Uterus (tissue), 2 donors: ENCODE measurements around the gene UBR1.

Source experiments
- POLR2A ChIP-seq, 2 donors: fragments of 450-650 bp; IDR thresholded peaks; one replicate each; pipeline ENCODE4 v1.6.1; 2016; ENCODE audit warnings: antibody characterized with exemption in 2 of 2, mild to moderate bottlenecking in 1 of 2, moderate library complexity in 1 of 2
- TF ChIP-seq, protein P1 (sequence below), 4 experiments: fragments of 200-600 bp in 2 of 4; fragments of 450-650 bp in 2 of 4; sonication (generic) in 2 of 4; IDR thresholded peaks; one replicate each; pipeline ENCODE4 v1.5.1; 2016 to 2019; ENCODE audit warnings: antibody characterized with exemption in 4 of 4, mild to moderate bottlenecking in 2 of 4, moderate library complexity in 1 of 4

DNA sequence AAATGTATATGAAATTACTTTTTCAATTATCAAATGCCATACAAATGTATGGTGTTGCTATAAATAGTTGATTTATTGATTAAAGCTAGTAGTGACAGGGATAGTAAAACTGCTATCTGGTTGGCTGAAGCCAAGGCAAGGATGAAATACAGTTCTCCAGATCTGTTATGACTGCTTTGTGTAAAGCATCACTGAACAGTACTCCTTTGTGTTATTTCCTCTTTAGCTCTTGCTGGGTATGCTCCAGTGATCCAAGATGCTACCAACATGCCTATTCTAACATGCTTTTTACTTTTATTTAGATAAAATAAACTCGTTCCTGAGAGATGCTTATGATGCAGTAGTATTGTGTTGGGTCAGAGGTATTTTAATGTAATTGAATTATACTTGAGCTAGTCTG lies 12.4 kb upstream of the UBR1 start:
- TF ChIP-seq, protein P1, sequence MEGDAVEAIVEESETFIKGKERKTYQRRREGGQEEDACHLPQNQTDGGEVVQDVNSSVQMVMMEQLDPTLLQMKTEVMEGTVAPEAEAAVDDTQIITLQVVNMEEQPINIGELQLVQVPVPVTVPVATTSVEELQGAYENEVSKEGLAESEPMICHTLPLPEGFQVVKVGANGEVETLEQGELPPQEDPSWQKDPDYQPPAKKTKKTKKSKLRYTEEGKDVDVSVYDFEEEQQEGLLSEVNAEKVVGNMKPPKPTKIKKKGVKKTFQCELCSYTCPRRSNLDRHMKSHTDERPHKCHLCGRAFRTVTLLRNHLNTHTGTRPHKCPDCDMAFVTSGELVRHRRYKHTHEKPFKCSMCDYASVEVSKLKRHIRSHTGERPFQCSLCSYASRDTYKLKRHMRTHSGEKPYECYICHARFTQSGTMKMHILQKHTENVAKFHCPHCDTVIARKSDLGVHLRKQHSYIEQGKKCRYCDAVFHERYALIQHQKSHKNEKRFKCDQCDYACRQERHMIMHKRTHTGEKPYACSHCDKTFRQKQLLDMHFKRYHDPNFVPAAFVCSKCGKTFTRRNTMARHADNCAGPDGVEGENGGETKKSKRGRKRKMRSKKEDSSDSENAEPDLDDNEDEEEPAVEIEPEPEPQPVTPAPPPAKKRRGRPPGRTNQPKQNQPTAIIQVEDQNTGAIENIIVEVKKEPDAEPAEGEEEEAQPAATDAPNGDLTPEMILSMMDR (IDR thresholded peaks at IDR 0.05) = no peak
- TF ChIP-seq POLR2A (IDR thresholded peaks at IDR 0.05) = no peak
